GM12878 (cell line): ENCODE measurements around the gene MCOLN1.

Source experiments
- EP300 ChIP-seq, 2 experiments: fragments of 150-350 bp in 1 of 2; IDR thresholded peaks; 2 replicates each; pipeline ENCODE4 v1.6.1; 2011 to 2012; ENCODE audit warnings: low read depth in 2 of 2, low read length in 2 of 2, borderline replicate concordance in 1 of 2, improper control_type of control experiment in 1 of 2, inconsistent platforms in 1 of 2; ENCODE audit not compliant: control insufficient read depth in 1 of 2
- SP1 ChIP-seq: IDR thresholded peaks from one replicate; pipeline ENCODE4 v1.6.1; 2011; ENCODE audit warnings: low read depth, low read length
- TF ChIP-seq, protein P1 (sequence below): fragments of 450-650 bp; formaldehyde crosslinking; IDR thresholded peaks from 2 replicates; pipeline ENCODE4 v1.5.0; 2022; ENCODE audit warnings: mild to moderate bottlenecking, missing genetic modification characterization

DNA sequence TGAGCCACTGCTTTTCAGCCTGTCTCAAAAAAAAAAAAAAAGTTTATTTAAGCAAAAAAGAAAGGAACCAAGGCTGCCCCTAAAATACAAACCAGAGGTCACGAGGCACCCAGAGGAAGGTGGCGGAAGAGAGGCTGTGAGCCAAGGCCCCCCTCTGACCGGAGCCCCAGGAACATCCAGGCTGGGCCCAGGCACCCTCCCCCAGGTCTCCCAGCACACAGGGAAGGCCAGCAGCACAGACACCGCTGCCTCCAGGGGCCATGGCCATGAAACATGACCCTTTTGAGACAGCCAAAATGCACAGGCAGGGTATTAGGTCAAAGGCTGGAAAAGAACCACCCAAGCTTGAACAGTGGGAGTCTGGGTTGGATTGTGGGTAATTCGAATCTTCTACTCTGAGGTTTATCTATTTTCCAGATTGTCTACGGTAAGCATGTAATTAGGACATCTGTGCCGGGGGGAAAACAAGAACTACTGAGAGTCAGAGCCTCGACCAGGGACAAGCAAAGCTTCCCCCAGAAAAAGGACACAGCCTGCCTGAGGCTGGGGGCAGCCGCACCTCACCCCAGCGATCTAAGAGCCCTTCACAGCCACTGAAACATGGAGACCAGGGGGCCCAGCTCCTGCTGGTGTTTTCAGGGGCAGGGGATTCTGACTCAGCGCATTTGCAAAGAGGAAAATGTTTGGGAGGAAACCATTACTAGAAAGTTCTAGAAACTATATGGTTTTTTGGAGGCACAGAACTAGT, 42.0 kb upstream of the MCOLN1 start:
- TF ChIP-seq SP1 (no peak), EP300 (IDR thresholded peaks at IDR 0.05; ENCODE audit: borderline replicate concordance in 1 of 2, control insufficient read depth in 1 of 2, low read depth in 2 of 2, low read length in 2 of 2) (no peak)
- TF ChIP-seq, protein P1, sequence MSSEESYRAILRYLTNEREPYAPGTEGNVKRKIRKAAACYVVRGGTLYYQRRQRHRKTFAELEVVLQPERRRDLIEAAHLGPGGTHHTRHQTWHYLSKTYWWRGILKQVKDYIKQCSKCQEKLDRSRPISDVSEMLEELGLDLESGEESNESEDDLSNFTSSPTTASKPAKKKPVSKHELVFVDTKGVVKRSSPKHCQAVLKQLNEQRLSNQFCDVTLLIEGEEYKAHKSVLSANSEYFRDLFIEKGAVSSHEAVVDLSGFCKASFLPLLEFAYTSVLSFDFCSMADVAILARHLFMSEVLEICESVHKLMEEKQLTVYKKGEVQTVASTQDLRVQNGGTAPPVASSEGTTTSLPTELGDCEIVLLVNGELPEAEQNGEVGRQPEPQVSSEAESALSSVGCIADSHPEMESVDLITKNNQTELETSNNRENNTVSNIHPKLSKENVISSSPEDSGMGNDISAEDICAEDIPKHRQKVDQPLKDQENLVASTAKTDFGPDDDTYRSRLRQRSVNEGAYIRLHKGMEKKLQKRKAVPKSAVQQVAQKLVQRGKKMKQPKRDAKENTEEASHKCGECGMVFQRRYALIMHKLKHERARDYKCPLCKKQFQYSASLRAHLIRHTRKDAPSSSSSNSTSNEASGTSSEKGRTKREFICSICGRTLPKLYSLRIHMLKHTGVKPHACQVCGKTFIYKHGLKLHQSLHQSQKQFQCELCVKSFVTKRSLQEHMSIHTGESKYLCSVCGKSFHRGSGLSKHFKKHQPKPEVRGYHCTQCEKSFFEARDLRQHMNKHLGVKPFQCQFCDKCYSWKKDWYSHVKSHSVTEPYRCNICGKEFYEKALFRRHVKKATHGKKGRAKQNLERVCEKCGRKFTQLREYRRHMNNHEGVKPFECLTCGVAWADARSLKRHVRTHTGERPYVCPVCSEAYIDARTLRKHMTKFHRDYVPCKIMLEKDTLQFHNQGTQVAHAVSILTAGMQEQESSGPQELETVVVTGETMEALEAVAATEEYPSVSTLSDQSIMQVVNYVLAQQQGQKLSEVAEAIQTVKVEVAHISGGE (CRISPR knock-in tag) = no peak
